GM06990 (cell line): ENCODE results near the gene EGFL8.

ENCODE experiments used
- DNase-seq: peaks from one replicate; pipeline ENCODE4 v3.0.0-alpha.2; 2011; ENCODE audit not compliant: insufficient read length; ENCODE audit errors: extremely low read depth
- H3K27me3 ChIP-seq: replicated peaks from 2 replicates; pipeline ENCODE4 v1.6.0; 2011; ENCODE audit warnings: low read length; ENCODE audit not compliant: control insufficient read depth, insufficient read depth
- H3K36me3 ChIP-seq: 2 replicates; pipeline ENCODE4 v1.5.1; 2011; ENCODE audit warnings: low read length; ENCODE audit not compliant: control insufficient read depth, insufficient read depth
- H3K4me3 ChIP-seq: replicated peaks from 2 replicates; pipeline ENCODE4 v1.5.1; 2011; ENCODE audit warnings: low read depth, mild to moderate bottlenecking, control low read depth, low read length
- TF ChIP-seq, protein P1 (sequence below): IDR thresholded peaks from 2 replicates; pipeline ENCODE4 v1.5.1; 2011; ENCODE audit warnings: low read length, control low read depth, mild to moderate bottlenecking, inconsistent platforms; ENCODE audit not compliant: insufficient read depth, poor library complexity, severe bottlenecking

The EGFL8 gene

DNA sequence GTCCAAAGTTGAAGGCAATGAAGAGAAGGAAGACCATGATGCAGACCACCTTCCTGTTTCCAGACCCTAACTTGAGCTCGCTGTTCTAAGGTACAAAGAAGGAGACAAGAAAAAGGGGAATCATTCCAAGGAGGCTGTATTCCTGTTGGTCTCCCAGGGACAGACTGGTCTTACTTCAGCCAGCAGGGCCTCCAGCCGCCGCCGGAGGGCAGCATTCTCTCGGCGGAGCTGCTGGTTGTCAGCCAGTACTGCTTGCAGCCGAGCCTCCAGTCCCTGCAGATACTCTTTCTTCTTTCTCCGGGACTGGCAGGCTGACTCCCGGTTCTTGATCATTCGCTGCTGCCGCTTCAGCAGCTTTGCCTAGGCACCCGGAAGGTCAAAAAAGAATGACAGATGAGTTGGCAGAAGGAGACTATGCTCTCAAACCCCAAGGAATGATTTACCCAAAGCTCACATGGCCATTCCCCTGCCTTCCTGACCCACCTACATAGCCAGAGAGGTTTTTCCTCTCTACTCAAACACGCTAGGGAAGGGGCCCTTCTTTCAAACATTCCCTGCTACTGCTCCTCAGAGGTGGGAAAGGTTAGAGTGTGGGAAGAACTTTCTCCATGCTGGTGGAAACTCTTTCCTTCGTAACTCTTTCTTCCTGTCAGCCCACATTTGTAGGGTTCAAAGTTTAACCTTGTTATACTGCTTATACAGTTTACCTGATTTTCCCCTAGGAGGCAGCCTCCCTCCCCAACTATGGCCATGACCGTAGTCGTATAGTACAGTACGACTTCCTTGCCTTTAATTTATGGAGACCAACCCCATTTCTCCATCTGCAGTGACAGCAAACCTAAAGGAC is 45.4 kb upstream of the EGFL8 start:
- H3K36me3 ChIP-seq: peaks cover 37% of the 10 kb centered on the region
- TF ChIP-seq, protein P1, sequence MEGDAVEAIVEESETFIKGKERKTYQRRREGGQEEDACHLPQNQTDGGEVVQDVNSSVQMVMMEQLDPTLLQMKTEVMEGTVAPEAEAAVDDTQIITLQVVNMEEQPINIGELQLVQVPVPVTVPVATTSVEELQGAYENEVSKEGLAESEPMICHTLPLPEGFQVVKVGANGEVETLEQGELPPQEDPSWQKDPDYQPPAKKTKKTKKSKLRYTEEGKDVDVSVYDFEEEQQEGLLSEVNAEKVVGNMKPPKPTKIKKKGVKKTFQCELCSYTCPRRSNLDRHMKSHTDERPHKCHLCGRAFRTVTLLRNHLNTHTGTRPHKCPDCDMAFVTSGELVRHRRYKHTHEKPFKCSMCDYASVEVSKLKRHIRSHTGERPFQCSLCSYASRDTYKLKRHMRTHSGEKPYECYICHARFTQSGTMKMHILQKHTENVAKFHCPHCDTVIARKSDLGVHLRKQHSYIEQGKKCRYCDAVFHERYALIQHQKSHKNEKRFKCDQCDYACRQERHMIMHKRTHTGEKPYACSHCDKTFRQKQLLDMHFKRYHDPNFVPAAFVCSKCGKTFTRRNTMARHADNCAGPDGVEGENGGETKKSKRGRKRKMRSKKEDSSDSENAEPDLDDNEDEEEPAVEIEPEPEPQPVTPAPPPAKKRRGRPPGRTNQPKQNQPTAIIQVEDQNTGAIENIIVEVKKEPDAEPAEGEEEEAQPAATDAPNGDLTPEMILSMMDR: peak; percentile 94
- no peaks in the 10 kb centered on the region for H3K27me3 ChIP-seq
- peak; percentile 74 for DNase-seq
- H3K4me3 ChIP-seq: no peak overlapping the region

DNA sequence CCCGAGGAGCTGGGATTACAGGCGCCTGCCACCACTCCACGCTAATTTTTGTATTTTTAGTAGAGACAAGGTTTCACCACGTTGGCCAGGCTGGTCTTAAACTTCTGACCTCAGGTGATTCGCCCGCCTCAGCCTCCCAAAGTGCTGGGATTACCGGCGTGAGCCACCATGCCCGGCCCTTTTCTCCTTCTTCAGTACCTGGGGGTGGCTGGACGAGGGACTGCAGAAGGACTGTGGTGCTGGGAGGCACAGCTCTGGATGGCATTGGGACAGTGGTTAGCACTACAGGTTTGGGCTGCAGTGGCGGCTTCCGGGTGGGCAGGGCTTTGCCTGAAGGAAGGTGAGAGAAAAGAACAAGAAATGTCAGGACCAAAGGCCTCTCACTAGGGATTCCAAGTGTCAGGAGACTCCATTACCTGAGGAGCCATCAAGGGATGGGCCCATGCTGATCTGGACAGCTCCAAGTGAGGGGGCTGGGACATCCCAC is 43.8 kb upstream of the EGFL8 start:
- no peak for DNase-seq
- H3K27me3 ChIP-seq: no peaks in the 10 kb centered on the region
- H3K4me3 ChIP-seq: no peak overlapping the region
- H3K36me3 ChIP-seq: peaks cover 34% of the 10 kb centered on the region
- TF ChIP-seq, protein P1: no peak

DNA sequence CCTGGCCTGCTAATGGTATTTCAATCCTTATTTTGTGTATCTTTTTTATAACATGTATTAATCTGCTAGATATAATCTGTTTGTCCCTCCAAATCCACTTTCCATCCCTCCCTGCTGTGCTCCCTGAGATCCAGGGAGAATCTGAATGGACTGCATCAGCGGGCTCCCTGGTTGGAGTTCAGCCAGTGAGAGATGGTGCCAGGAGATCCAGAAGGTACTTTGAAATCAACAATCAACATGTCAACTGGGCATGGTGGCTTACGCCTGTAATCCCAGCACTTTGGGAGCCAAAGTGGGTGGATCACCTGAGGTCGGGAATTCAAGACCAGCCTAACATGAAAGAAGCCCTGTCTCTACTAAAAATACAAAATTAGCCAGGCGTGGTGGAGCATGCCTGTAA is 40.7 kb upstream of the EGFL8 start:
- peaks cover 15% of the 10 kb centered on the region for H3K36me3 ChIP-seq
- H3K27me3 ChIP-seq: no peaks in the 10 kb centered on the region
- no peak for DNase-seq
- H3K4me3 ChIP-seq: no peak overlapping the region
- TF ChIP-seq, protein P1: no peak

GRCh38 chr6:32126880-32127279 is 37.5 kb upstream of the EGFL8 start:
- TF ChIP-seq, protein P1: no peak
- H3K4me3 ChIP-seq: peak overlapping the region; percentile 99
- DNase-seq: no peak
- peaks cover 5% of the 10 kb centered on the region for H3K36me3 ChIP-seq
- H3K27me3 ChIP-seq: no peaks in the 10 kb centered on the region

DNA sequence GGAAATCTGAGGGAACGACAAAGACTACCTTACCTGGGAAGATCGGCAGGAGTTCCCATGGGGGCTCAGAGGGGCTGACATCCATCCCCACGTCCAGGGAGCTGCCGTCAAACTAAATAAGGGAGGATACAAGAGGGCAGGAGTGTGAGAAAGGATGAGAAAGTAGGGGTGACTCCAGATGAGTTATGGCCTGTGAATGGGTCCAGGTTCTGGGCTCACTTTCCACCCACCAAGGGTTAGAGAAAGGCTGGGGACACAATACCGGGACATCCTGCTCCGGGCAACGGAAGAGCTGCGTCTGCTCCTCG is 37.0 kb upstream of the EGFL8 start:
- Histone ChIP-seq H3K36me3 (peaks cover 2% of the 10 kb centered on the region), H3K4me3 (peak overlapping the region; percentile 99), H3K27me3 (no peaks in the 10 kb centered on the region)
- TF ChIP-seq, protein P1: no peak
- no peak for DNase-seq
